HK-2 (cell line): Measurements from ENCODE around the gene DDX54.
"Not testable (repeated sequence)": the region's sequence is repeated elsewhere in the genome, so short reads cannot be mapped to it uniquely, and the experiment has no call there.

ENCODE experiments used
- DNase-seq: peaks from one replicate; pipeline ENCODE4 v3.0.0-alpha.2; 2018; ENCODE audit not compliant: unreplicated experiment

DDX54 gene

DNA sequence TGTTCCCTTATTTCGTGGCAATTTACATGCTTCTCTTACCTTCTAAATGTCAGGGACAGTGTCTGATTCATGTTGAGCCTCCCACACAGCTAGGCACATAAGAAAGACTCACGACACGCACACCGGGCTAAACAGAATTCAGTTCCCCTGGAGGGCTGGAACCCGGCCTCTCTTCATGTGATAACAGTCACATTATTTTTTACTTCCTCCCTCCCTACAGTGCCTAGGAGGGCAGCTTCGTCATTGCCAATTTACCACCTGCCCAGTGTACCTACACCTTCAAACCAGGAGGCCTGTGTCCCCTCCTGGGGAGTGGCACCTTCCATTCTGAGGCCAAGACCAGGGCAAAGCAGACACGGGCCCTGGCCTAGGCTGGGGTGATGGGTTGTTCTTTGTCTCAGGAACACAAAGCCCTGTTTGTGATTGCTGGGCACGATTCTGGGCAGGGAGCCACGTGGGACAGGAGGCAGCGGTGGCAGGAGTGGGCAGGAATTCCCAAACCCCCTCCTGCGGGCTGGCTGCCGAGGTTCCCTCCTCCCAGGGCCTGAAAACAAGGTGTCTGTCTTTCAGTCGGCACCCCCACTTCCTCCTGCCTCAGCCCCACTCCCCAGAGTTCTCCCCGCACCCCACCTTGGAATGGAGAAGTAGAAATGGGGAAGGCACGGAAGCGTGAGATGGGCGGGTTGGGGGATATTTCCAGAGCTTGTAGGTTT, 42.9 kb downstream of the DDX54 start:
- no peak for DNase-seq

DNA sequence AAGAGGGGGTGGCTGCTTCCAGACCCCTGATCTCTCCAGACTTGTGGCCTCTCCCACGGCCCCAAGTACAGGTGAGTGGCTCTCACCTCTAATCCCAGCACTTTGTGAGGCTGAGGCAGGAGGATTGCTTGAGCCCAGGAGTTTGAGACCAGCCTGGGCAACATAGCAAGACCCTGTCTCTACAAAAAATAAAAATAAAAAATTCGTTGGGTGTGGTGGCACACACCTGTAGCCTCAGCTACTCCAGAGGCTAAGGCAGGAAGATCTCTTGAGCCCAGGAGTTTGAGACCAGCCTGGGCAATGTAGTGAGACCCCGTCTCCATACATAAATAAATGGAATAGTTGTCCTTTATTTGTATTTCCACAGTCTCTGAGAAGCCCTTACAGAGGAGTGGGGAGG, 43.6 kb downstream of the DDX54 start:
- not testable (repeated sequence) for DNase-seq

DNA sequence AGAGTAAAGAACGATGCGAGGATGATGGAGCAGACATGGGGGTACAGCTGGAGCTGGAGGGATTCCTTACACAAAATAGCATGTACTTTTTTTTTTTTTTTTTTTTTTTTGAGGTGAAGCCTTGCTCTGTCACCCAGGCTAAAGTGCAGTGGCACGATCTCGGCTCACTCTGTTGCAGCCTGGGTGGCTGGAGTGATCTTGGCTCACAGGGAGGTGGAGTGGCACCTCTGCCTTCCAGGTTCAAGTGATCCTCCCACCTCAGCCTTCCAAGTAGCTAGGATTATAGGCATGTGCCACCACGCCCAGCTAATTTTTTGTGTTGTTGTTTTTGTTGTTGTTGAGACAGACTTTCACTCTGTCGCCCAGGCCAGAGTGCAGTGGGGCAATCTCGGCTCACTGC, 44.6 kb downstream of the DDX54 start:
- no peak for DNase-seq

DNA sequence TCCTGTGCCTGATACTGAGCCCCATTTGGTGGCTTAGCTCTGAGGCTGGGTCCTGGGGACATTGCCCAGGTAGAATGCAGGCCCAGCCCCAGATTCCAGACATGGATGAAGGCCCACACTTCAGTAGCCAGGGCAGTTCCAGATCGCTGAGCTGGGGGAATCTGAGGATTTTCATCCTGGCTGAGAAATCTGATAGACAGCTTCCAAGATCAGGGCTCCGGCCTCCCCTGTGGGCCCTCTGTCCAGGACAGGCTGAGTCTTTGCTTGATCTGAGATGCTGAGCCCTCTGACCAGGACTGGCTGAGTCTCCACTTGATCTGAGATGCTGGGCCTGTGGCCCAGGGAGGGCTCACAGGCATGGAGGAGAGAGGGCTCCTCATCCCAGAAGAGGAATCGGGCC, 46.5 kb downstream of the DDX54 start:
- DNase-seq = peak; percentile 74

DNA sequence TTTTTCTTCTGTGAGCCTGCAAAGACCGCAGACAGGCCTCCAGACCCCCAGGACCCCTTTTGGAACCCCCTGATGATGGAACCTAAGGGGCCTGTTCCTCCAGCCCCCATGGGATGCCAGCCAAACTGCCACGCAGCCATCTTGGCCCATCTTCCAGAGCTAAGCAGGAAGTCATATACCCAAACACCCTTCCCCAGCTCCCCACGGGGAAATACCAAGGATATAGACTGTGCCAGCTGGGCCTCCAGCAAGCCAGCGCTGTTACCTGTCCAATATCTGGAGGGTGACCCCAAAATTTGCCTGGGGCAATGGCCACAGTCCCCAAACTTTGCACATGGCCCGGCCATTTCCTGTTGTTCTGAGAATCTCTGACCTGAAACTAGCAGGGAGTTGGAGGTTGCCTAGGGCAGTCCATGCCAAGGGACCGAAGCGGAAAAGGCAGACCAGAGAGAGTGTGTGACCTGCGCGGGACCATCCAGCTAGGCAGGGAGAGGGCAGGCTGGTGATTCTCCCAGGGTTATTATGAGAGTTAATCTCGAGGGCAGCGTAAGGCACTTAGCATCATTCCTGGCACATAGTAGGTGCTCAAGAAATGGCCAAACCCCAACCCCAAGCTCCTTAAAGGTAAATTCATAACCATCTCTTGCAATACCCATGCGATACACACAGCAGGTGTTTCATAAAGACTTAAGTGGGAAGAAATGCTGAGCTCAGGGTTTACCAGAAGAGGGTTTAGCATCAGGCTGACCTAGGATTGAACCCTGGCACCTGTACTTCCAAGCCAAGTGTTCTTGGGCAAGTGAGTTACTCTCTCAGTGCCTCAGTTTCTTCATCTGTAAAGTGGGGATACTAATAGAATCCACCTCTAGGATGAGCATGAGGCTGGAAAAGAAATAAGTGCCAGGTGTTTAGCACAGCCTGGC, 47.2 kb downstream of the DDX54 start:
- DNase-seq = no peak

DNA sequence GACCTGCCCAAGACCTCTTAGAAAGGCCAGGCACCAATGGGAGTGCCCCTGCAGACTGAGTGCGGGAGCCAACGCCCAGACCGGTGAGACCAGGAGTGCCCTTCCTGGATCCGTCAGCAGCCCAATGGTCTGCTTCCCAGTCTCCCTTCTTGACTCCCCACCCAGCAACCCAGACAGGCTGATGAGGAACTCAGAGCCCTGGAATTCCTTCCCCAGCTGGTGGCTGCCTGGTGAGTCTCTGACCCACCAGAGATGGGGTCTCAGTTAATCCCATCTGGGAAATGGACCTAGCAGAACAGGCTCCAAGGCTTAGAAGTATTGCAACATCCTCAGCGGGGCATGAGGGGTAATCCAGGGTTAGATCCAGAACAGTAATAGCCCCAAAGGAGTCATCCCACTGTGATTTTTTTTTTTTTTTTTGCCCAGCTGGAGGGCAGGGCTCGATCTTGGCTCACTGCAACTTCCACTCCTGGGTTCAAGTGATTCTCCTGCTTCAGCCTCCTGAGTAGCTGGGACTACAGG, 48.2 kb downstream of the DDX54 start:
- no peak for DNase-seq

DNA sequence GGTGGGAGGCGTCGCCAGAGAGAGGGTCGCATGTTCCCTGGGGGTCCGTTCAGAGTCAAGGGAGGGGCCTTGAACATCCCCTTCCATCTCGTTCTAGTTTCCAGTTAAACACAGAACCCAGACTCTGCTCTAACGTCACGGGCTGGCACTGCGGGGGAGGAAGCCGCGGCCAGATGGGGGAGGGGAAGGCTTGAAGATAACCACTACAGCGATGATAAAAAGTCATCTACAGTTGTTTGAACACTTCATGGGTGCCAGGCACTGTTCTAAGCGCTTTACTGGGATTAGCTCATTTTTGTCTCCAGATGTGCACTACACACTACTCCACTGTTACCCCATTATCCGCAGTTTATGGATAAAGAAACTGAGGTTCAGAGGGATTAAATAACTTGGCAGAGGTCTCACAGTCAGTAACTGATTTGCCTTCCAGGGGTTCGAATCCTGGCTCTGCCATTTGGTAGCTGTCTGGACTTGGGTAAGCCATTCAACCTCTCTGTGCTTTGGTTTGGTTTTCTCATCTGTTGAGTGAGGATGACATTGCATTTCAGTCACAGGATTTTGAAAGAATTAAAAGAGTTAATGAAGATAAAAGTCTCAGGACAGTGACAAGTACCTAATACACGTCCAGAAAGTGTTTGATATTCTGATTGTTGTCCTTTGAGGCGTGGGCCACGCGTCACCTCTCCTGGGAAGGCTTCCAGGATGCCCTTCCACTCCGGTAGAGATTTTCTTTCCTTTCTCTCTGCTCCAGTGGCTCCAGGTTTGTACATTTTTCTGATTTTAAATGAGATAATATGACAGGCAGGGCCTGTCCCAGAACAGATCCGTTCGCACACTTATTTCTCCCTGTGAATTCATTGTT, 48.9 kb downstream of the DDX54 start:
- peak; percentile 46 for DNase-seq

DNA sequence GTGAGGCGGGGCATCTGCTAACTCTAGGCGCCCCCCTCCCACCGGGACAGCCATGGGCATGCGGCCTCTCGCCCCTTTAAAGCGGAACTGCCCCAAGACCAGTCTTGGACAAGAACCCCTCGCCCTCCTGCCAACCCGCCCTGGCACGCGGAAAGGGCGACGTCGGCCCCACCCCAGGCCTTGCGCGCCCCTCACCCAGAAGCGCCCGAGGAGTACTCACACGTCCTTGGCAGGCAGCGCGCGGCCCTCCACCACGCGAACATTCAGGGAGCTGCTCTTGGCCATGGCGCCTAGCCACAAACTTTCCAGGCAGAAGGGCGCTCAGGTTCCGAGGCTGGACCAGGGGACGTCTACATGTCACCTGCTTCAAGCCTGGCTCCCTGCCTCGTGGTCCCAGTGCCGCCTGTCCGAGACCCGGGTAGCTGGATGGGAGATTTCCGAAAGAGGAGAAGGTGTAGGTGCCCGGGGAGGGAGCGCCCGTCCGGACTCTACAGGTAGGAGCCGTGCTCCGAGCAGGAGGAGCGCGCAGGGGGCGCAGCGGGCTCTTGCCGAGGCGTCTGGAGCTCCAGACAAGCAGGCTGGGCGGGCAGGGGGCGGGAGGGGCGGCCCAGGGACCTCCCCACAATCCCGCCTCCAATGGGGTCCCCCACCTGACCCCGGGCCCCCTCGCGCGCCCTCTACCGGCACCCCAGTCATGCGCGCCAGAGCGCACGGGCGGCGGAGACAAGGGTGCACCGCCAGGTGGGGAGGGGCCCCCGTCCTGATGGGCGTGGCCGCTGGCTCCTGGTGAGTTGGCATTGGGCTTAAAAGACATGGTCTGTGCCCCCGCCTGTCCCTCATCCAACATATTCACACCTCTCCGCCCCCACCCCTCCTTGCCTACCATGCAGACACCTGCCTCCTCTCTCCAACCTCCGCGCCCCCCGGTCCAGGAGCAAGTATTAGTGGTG, 49.8 kb downstream of the DDX54 start, which contains the start of gene RASAL1:
Gene RASAL1, minus strand, starts transcription at position 584 of the 950 bp plus-strand sequence. Its CDS starts 299 bp downstream, at position 285.
- DNase-seq = peak; percentile 90

DNA sequence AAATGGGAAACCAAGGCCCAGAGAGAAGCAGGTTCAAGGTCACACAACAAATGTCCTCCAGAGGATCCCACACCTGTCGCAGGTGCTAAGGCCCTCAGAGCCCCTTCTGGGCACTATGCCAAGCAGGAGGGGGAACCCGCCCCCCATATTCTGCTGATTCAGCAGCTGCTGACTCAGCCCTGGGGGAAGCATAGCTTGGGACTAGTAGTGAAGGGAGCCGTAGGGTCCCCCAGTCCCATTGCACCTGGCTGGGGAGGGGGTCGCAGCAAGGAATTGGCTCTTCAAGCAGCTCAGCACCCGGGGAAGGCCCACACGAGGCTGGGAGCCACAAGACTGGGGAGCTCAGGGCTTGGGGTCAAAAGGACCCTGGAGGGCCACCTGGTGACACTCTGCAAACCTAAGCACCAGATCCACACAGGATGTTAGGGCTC, 50.7 kb downstream of the DDX54 start:
- no peak for DNase-seq

DNA sequence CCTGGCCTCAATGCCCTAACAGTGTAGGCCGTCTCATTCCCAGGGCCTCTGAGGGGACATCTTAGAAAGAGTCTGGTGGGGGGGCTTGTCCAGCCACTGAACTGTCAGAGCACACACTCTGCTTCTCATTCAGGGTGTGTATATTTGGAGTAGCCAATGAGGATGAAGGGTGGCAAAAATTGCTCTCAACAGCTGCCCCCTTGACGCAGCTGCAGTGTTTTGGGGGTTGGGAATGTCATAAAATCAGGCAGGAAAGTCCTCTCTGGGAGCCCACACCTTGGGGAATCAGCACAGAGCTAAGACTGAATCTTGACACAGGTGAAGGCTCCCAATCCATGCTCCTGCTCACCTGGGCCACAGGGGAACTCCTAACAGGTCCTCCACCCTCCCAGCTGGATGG, 51.2 kb downstream of the DDX54 start:
- DNase-seq = no peak

DNA sequence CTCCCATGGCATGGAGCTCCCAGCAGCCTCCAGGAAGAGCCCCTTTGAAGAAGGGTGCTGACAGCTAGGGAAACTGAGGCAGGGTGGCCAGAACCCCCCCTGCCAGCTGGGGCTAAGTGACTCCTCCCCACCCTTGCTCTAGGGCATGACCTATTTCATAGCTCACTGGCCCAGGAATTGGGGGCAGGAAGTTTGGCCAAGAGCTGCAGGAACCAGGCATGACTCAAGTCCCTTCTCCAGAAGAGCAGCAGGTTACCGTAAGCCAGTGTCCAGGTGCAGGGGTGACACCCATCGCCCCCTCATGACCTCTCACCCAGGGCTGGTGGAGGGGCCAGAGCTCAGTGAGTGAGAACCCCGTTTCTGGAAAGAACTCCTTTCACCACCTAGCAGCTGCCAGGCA, 51.6 kb downstream of the DDX54 start:
- no peak for DNase-seq

DNA sequence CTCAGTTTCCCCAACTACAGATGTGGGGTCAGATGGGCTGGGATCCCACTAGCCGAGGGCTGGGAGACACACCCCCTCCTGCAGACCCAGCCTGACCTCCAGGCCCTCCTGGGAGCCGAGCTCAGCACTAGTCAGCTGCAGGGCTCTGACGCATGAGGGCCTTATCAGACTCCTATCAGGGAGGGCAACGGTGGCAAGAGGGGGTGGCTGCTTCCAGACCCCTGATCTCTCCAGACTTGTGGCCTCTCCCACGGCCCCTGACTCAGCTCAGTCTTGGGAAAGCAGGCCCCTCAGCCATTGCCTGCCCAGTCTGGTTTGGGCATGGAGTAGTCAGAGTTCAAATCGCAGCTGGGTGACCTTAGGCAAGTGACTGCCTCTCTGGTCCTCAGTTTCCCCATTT, 52.2 kb downstream of the DDX54 start:
- DNase-seq = no peak

DNA sequence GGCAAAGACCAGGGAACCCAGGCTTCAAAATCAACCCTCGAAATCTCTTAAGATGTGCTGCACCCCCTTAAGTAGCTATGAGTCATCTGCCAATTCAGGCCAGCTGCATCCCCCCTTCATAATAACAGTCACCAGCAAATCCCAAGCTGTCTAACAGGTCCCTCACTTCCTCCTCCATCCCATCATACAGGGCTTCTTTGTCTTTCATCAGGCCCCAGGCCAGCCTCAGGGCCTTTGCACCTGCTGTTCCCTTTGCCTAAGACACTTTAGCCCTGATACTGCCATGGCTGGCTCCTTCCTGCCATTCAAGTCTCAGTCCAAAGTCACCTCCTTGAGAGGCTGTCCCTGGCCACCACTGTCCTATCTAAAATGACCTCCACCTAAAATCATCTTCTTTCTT, 53.7 kb downstream of the DDX54 start:
- DNase-seq = no peak

DNA sequence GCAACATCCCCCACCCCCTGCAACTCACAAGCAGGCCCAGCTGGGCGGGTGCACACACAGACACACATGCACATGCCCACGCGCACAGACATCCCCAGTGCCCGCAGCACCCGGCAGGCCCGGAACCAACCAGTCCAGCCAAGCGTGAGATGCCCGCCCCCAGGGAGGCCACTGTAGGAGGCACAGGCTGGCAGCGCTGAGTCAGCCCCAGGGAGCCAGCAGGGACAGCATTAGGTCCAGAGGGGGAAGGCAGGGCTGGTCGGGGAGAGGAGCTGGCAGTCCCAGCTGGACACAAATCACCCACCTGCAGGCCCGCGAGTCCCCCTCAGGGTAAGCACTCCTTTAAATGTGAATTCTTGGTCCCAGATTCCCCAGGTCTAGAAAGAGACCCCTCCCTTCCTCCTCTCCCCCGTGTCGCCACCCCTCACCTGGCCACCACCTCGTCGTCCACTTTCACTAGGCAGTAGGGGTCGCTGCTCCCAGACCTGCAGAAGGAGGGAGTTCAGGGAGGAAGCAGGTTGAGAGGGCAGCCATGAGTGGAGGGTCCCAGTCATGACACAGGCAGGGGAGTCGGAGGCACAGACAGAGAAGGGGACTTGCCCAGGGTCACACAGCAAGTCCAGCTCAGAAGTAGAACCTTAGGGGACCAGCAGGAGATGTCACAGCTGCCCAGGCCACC, 54.7 kb downstream of the DDX54 start:
- DNase-seq = peak; percentile 86

DNA sequence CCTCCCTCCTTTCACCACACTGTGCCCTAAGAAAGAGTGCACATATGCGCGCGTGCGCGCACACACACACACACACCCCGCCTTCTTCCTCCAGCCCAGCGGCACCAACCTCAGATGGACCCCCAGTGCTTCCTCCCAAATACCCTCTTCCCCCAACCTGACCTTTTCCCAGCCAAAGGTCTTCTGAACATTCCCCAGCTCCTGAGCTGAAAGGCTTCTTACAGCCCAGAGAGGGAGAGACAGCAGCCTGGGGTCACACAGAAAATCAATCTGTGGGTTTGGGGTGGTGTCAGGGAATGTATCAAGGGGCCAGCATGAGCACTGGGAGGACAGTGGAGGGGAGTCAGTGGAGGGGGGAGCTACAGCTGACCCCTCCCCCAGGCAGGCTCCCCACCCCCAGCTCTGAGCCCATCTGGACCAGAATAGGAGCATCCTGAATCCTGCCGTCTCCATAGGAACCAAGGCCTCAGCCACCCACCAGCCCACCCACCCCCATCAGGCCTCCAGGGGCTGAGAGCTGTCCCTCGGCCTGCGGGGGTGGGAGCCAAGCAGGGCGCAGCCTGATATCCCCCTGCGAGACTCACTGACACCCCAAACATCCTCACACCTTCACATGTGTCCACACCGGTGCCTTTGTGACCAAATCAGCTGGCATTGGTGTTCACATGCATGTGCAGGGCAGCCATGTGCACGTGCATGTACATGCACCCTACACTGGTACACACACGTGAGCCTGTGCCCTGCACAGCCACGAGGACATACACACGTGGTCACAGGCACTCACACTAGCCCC, 55.4 kb downstream of the DDX54 start:
- no peak for DNase-seq

DNA sequence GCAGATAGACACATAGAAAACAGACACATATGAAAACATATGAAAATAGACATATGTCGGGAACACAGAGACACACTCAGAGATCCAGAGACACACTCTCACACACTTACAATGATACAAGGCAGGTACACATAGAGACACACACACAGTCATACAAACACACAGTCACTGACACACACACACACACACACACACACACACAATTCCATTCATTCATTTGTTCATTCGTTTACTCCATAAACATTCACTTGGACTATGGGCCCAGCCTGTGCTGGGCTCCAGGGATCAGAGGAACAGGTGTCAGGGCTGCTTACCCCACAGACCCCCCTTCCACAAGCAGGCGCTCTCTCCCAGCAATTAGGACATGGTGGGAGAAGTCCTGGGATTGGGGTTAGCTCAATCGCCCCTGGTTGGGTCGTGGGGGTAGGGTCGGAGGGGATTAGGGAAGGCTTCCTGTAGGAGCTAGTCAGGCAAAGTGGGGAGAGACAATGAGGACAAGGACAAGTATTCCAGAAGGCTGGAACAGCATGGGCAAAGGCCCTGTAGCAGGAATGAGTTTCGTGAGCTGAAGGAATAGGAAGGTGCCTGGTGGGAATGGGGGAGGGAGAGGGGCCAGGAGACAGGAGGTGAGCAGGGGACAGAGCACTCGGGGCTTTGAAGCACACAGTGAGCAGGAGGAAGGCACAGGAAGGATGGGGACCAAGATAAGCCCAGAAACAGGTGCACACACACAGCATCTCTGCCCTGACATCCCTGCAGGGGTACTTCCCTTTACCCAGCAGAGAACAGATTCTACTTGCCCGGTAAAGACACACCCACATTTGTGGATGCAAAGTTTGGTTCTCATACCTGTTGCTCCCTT, 56.2 kb downstream of the DDX54 start:
- DNase-seq = no peak

DNA sequence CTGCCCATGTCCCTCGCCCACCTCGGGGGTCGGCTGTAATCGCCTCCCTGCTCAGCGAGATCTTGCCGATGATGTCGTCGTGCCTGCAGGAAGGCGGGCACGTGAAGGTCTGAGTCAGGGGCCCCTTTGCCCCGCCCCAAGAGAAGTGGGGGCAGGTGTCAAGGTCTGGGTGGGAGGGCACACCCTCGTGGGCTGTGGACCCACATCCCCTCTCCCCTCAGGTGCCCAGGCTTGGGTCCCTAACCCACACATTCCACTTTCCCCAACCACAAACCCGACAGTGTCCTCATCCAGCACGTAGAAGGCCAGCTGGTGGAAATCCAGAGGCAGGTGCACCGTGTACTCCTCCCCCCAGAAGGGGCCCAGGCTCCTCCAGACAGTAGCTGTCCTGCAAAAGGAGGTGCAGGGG, 57.5 kb downstream of the DDX54 start:
- DNase-seq = no peak

DNA sequence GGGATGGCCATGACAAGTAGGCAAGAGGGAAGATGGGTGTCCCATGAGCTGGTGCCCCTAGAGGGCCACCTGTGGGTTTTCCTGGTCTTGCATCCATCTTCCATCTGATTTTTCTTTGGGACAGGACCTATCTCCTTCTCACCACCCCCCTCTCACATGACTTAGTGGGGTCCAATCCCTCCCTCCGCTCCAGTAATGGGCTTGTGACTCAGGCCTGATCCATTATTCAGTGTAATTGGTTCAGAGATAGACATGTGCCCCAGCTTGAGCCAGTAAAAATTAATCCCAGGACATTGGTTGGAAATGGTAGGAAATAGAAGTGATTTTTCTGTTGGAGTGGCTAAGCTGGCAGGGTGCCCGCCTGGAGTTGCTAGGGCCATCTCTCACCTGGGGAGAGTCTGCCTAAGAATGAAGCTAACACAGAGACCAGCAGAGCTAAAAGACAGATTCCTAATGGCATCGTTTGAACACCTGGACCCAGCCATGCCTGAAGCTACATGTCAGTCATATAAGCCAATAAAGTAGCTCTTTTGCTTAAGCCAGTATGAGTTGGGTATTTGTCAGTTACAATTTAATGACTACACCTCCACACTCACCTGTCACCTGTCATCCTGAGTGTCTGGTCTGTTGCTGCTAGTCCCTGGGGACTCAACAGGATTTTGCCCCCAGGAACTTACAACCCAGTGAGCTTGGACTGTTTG, 64.5 kb downstream of the DDX54 start:
- DNase-seq = no peak
